ENCODE measurements around the gene LCAT.

Gene LCAT

GRCh38 chr16:67902831-67903230 lies 41.1 kb downstream of the LCAT start:
- Histone ChIP-seq H3K4me1 (no peaks in the 10 kb centered on the region), H3K9me3 (no peaks in the 10 kb centered on the region), H3K27me3 (no peaks in the 10 kb centered on the region), H3K36me3 (no peaks in the 10 kb centered on the region), H3K4me3 (ENCODE audit: low read depth, low read length) (no peak overlapping the region)
- TF ChIP-seq, protein P1, sequence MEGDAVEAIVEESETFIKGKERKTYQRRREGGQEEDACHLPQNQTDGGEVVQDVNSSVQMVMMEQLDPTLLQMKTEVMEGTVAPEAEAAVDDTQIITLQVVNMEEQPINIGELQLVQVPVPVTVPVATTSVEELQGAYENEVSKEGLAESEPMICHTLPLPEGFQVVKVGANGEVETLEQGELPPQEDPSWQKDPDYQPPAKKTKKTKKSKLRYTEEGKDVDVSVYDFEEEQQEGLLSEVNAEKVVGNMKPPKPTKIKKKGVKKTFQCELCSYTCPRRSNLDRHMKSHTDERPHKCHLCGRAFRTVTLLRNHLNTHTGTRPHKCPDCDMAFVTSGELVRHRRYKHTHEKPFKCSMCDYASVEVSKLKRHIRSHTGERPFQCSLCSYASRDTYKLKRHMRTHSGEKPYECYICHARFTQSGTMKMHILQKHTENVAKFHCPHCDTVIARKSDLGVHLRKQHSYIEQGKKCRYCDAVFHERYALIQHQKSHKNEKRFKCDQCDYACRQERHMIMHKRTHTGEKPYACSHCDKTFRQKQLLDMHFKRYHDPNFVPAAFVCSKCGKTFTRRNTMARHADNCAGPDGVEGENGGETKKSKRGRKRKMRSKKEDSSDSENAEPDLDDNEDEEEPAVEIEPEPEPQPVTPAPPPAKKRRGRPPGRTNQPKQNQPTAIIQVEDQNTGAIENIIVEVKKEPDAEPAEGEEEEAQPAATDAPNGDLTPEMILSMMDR (IDR thresholded peaks at IDR 0.05; ENCODE audit: low read depth, low read length) = no peak
- no peak for DNase-seq

DNA sequence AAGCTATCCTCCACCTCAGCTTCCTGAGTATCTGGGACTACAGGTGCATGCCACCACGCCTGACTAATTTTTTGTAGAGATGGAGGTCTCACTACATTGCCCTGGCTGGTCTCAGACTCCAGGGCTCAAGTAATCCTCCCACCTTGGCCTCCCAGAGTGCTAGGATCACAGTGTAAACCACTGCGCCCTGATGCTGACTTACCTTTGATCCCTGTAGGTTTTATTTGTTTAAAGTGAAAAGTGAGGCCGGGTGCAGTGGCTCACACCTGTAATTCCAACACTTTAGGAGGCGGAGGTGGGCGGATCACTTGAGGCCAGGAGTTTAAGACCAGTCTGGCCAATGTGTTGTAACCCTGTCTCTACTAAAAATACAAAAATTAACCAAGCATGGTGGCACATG lies 42.2 kb downstream of the LCAT start:
- TF ChIP-seq, protein P1 (IDR thresholded peaks at IDR 0.05; ENCODE audit: low read depth, low read length) = no peak
- no peak overlapping the region for H3K4me3 ChIP-seq (ENCODE audit: low read depth, low read length)
- no peaks in the 10 kb centered on the region for H3K36me3 ChIP-seq
- DNase-seq = no peak
- no peaks in the 10 kb centered on the region for H3K9me3 ChIP-seq
- H3K4me1 ChIP-seq = no peaks in the 10 kb centered on the region
- no peaks in the 10 kb centered on the region for H3K27me3 ChIP-seq

DNA sequence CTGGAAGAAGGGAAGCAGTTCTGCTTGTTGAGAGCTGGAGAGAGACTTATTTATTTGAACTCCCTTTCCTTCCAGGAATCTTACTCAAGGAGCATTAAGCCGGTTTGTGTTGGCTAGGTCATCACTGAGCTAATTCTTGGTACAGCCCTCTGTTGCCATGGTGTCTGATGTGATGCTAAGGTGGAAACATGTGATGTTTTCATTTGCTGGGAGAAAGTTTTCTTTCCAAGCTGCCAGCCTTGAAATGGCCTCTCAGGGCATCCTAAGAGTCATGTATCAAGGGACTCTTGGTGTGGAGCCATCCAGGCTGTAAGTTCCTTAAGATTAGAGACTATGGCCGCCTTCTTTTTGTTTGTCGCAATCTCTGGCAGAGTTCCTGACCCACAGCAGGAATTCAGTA lies 46.7 kb downstream of the LCAT start:
- H3K36me3 ChIP-seq = no peaks in the 10 kb centered on the region; the same call in 1 of the 2 replicates
- H3K4me3 ChIP-seq (ENCODE audit: low read depth, low read length) = no peak overlapping the region
- H3K9me3 ChIP-seq = no peaks in the 10 kb centered on the region
- H3K4me1 ChIP-seq = no peaks in the 10 kb centered on the region
- DNase-seq = no peak
- H3K27me3 ChIP-seq = no peaks in the 10 kb centered on the region
- TF ChIP-seq, protein P1 (IDR thresholded peaks at IDR 0.05; ENCODE audit: low read depth, low read length) = no peak

GRCh38 chr16:67893743-67894399 lies 50.0 kb downstream of the LCAT start:
- no peaks in the 10 kb centered on the region for H3K9me3 ChIP-seq
- DNase-seq = no peak
- no peaks in the 10 kb centered on the region for H3K4me1 ChIP-seq
- H3K36me3 ChIP-seq = no peaks in the 10 kb centered on the region; the same call in 1 of the 2 replicates
- TF ChIP-seq, protein P1 (IDR thresholded peaks at IDR 0.05; ENCODE audit: low read depth, low read length) = no peak
- peak overlapping the region; percentile 83 for H3K4me3 ChIP-seq (ENCODE audit: low read depth, low read length)
- H3K27me3 ChIP-seq = no peaks in the 10 kb centered on the region

DNA sequence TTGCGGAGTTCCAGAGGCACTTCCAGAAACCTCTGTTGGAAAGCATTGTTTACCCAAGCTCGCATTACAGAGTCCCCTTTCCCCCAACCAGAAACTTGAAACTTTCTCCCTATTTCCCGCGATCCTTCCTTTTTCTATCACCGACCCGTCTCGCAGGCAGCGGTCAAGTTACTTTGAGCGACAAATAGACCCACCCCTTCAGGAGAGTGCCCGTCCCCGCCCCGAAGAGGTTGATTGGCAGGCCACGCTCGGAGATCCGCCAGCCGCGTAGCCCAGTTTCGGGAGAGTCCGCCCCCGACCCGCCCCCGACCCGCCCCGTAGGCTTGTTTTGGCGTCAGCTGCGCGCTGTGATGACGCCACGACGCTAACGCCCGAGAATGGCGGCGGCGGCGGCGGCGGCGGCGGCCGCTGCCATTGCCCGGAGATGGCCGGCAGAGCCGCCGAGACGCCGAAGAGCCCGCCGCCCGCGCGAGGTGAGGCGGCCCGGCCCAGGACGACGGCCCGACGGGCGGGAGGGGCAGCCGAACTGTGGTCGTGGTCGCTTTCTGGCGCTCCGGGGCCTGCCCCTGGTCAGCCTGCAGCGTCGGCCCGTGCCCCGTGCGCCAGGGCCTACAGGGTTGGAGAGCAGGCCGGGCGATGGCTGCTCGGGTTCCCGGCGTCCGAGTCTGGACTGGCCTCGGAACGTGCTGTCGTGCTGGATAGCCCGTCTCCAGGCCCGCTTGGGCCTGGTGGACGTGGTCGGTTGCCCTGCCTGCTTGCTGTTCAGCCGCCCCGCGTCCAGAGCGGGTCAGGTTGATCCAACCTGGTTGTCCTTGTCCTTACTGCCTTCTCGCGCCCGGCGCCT lies 50.8 kb downstream of the LCAT start, which contains the start of gene PSKH1:
Gene PSKH1, plus strand, starts transcription at position 356 of the 844 bp plus-strand sequence. CDS start 15,496 bp downstream, outside the sequence.
- Histone ChIP-seq H3K27me3 (no peaks in the 10 kb centered on the region), H3K9me3 (no peaks in the 10 kb centered on the region), H3K4me1 (no peaks in the 10 kb centered on the region), H3K4me3 (ENCODE audit: low read depth, low read length) (peak within 1 kb of the TSS; percentile 83), H3K36me3 (no peaks in the 10 kb centered on the region; the same call in 1 of the 2 replicates)
- peak; percentile 97 for DNase-seq
- TF ChIP-seq, protein P1 (IDR thresholded peaks at IDR 0.05; ENCODE audit: low read depth, low read length) = no peak
